Stomach (tissue), 9 donors: ENCODE measurements around the gene KRT6C. TPM values are rescaled to one million over a fixed set of nuclear protein-coding genes. Genes with fewer than 3 reads are reported as not detected.
"Not testable (repeated sequence)": the region's sequence is repeated elsewhere in the genome, so short reads cannot be mapped to it uniquely, and the experiment has no call there.

Experiments used
- DNase-seq, 2 donors: peaks; one replicate each; pipeline versions ENCODE4 v3.0.0 to v3.0.0-alpha.2; 2013 to 2019
- H3K27ac ChIP-seq, 5 donors: fragments of 200-600 bp in 4 of 5; sonication (generic) in 4 of 5; one replicate each; pipeline ENCODE4 v1.5.1; 2013 to 2019; ENCODE audit warnings: mild to moderate bottlenecking in 1 of 5, moderate library complexity in 1 of 5
- H3K27me3 ChIP-seq, 3 donors: fragments of 200-600 bp; sonication (generic); one replicate each; pipeline ENCODE4 v1.5.1; 2017 to 2019; ENCODE audit warnings: mixed run types in 1 of 3
- H3K36me3 ChIP-seq, 4 donors: fragments of 200-600 bp; sonication (generic); 1 replicate in 3 of 4; 2 replicates in 1 of 4; pipeline ENCODE4 v1.5.1; 2016 to 2019
- H3K4me1 ChIP-seq, 4 donors: fragments of 200-600 bp; sonication (generic); one replicate each; pipeline ENCODE4 v1.5.1; 2016 to 2019
- H3K4me3 ChIP-seq, 4 donors: fragments of 200-600 bp; sonication (generic) in 3 of 4; one replicate each; pipeline ENCODE4 v1.5.1; 2016 to 2019; ENCODE audit warnings: mild to moderate bottlenecking in 1 of 4
- H3K9me3 ChIP-seq, 4 donors: fragments of 200-600 bp; sonication (generic); one replicate each; pipeline ENCODE4 v1.5.1; 2016 to 2019
- CTCF ChIP-seq, 7 experiments: fragments of 450-650 bp in 4 of 7; fragments of 200-600 bp in 3 of 7; sonication (generic) in 3 of 7; IDR thresholded peaks; one replicate each; pipeline ENCODE4 v1.5.1; 2016 to 2019; ENCODE audit warnings: antibody characterized with exemption in 7 of 7, control low read depth in 2 of 7, mild to moderate bottlenecking in 1 of 7
- EP300 ChIP-seq: sonication (generic); formaldehyde crosslinking; IDR thresholded peaks from one replicate; pipeline ENCODE4 v1.6.1; 2017; ENCODE audit warnings: antibody characterized with exemption
- POLR2A ChIP-seq, 4 donors: fragments of 450-650 bp; IDR thresholded peaks; one replicate each; pipeline ENCODE4 v1.6.1; 2016; ENCODE audit warnings: antibody characterized with exemption in 4 of 4, control low read depth in 2 of 4, mild to moderate bottlenecking in 1 of 4, moderate library complexity in 1 of 4
- POLR2AphosphoS5 ChIP-seq, 3 donors: sonication (generic); formaldehyde crosslinking; IDR thresholded peaks; one replicate each; pipeline ENCODE4 v1.6.1; 2016; ENCODE audit warnings: antibody characterized with exemption in 3 of 3
- WGBS, 5 donors: extraction: QIAGEN DNeasy Blood & Tissue Kit in 3 of 5; methylation state at CpG; one replicate each; pipeline versions ENCODE4 v1.1.5 to v1.1.7; 2013 to 2018; 5-methylcytosine and 5-hydroxymethylcytosine counted together
- intact Hi-C: fragments of 100-400 bp; cut with DNase I; formaldehyde crosslinking; loops from one replicate; pipeline ENCODE4 v1.15.1; 2023; ENCODE audit warnings: low total_unique reads
- polyA plus RNA-seq, 3 donors: library from polyadenylated mRNA; stranded (reverse); fragments of 200-250 nt; gene quantifications; one replicate each; pipeline ENCODE4 v1.2.3, GENCODE V29; 2013
- total RNA-seq, 5 donors: library from RNA; depleted of rRNA; stranded (reverse); fragments of >200 nt; gene quantifications; one replicate each; pipeline versions ENCODE4 v1.1.0 to v1.2.3, GENCODE V29; 2014 to 2016
- donor health status: healthy with polysubstance abuse.
- donor health status: Bipolar disorder and iron deficiency.
- donor health status: healthy.

KRT6C gene
- total and polyA plus RNA-seq, 8 donors = 0.31 to 12.4 (median 0.43) TPM; not detected in 5

GRCh38 chr12:52494100-52494499 is 20.5 kb upstream of the KRT6C start:
- intact Hi-C loops = no loop called here
- no peak for TF ChIP-seq POLR2AphosphoS5 (IDR thresholded peaks at IDR 0.05)
- no peak for TF ChIP-seq EP300
- no peak for TF ChIP-seq CTCF (IDR thresholded peaks at IDR 0.05)
- TF ChIP-seq POLR2A (IDR thresholded peaks at IDR 0.05) = no peak
- Histone ChIP-seq H3K27ac (no peak overlapping the region), H3K9me3 (no peaks in the 10 kb centered on the region), H3K4me3 (no peak overlapping the region), H3K4me1 (peaks cover 0 to 5% (median 0%) of the 10 kb centered on the region in 4 donors), H3K27me3 (peaks cover 0 to 15% (median 6%) of the 10 kb centered on the region in 3 donors), H3K36me3 (no peaks in the 10 kb centered on the region)
- WGBS, 5 donors = 80 to 88% (median 83%) methylated on average over 1 of the region's 1 CpG
- DNase-seq = no peak

GRCh38 chr12:52493172-52493571 is 19.6 kb upstream of the KRT6C start, which contains the start of gene KRT6A:
Gene KRT6A (minus strand): TSS chr12:52493257. CDS start chr12:52493188, 69 bp downstream.
- DNase-seq = no peak
- Histone ChIP-seq H3K27ac (no peak within 1 kb of the TSS), H3K4me1 (peaks cover 0 to 5% (median 0%) of the 10 kb centered on the region in 4 donors), H3K36me3 (no peaks in the 10 kb centered on the region), H3K4me3 (no peak within 1 kb of the TSS), H3K27me3 (peaks cover 0 to 15% (median 6%) of the 10 kb centered on the region in 3 donors), H3K9me3 (no peaks in the 10 kb centered on the region)
- intact Hi-C loops = no loop called here
- 57 to 88% (median 72%) methylated on average over 2 of the region's 2 CpGs for WGBS, 5 donors
- TF ChIP-seq EP300 = no peak
- TF ChIP-seq POLR2A (IDR thresholded peaks at IDR 0.05) = no peak
- no peak for TF ChIP-seq CTCF (IDR thresholded peaks at IDR 0.05)
- TF ChIP-seq POLR2AphosphoS5 (IDR thresholded peaks at IDR 0.05) = no peak

GRCh38 chr12:52492405-52492804 is 18.8 kb upstream of the KRT6C start:
- intact Hi-C loops, H3K27ac ChIP-seq, H3K9me3 ChIP-seq, H3K4me3 ChIP-seq, H3K4me1 ChIP-seq, H3K36me3 ChIP-seq, DNase-seq: not testable (repeated sequence)
- H3K27me3 ChIP-seq = peaks cover 0 to 20% (median 6%) of the 10 kb centered on the region in 3 donors
- 91 to 97% (median 95%) methylated on average over 5 to 6 of the region's 6 CpGs for WGBS, 5 donors

- peaks cover 0 to 20% (median 6%) of the 10 kb centered on the region in 3 donors for H3K27me3 ChIP-seq
- intact Hi-C loops, DNase-seq, H3K9me3 ChIP-seq, H3K4me3 ChIP-seq, H3K27ac ChIP-seq, H3K4me1 ChIP-seq, H3K36me3 ChIP-seq: not testable (repeated sequence)
- 79 to 90% (median 83%) methylated on average over 8 of the region's 8 CpGs for WGBS, 5 donors
Observed at GRCh38 chr12:52491495-52491894, 17.9 kb upstream of the KRT6C start.

- intact Hi-C loops = no loop called here
- H3K27me3 ChIP-seq = peaks cover 0 to 20% (median 6%) of the 10 kb centered on the region in 3 donors
Observed at GRCh38 chr12:52488736-52489135, 15.1 kb upstream of the KRT6C start.

GRCh38 chr12:52487744-52488443 is 14.3 kb upstream of the KRT6C start:
- 79 to 89% (median 85%) methylated on average over 5 to 15 of the region's 15 CpGs for WGBS, 5 donors
- H3K36me3 ChIP-seq, H3K4me3 ChIP-seq, intact Hi-C loops, DNase-seq, H3K9me3 ChIP-seq, H3K4me1 ChIP-seq, H3K27ac ChIP-seq: not testable (repeated sequence)
- H3K27me3 ChIP-seq = peaks cover 0 to 11% (median 6%) of the 10 kb centered on the region in 3 donors

More at GRCh38 chr12:52488736-52489135, 15.1 kb upstream of the KRT6C start:
- Histone ChIP-seq H3K9me3 (peaks cover 0 to 9% (median 3%) of the 10 kb centered on the region in 4 donors), H3K36me3 (no peaks in the 10 kb centered on the region), H3K4me1 (no peaks in the 10 kb centered on the region), H3K4me3 (no peak overlapping the region), H3K27ac (no peak overlapping the region)
- no peak for DNase-seq
- TF ChIP-seq CTCF (IDR thresholded peaks at IDR 0.05) (no peak), POLR2AphosphoS5 (IDR thresholded peaks at IDR 0.05) (no peak), POLR2A (IDR thresholded peaks at IDR 0.05) (no peak), EP300 (no peak)
